Activated CD4-positive, alpha-beta T cell treated with anti-CD3 and anti-CD28 coated beads, Interleukin-2, amount 10 ng/mL, durations not matched to agents 7 days and 5 days (primary cell): ENCODE measurements around the gene PTPN2. TPM values are rescaled to one million over a fixed set of nuclear protein-coding genes. Genes with fewer than 3 reads are reported as not detected.

ENCODE experiments used
- CTCF ChIA-PET: fragments of 350-600 bp; sonication (Branson Sonifier 250); formaldehyde crosslinking; loops from one replicate; lab custom pipeline; 2021; ENCODE audit warnings: antibody characterized with exemption; lab: Charles Lee
- POLR2A ChIA-PET: fragments of 350-600 bp; sonication (Branson Sonifier 250); formaldehyde crosslinking; loops from one replicate; lab custom pipeline; 2021; ENCODE audit warnings: antibody characterized with exemption; lab: Charles Lee
- DNase-seq: peaks from one replicate; pipeline ENCODE4 v3.0.0-alpha.2; 2020
- H3K27ac Mint-ChIP-seq: one replicate; pipeline ENCODE4 v1.8.0; 2021; ENCODE audit warnings: mild to moderate bottlenecking, moderate library complexity, mixed read lengths
- H3K27me3 Mint-ChIP-seq: one replicate; pipeline ENCODE4 v1.8.0; 2021; ENCODE audit warnings: mixed read lengths
- H3K36me3 Mint-ChIP-seq: one replicate; pipeline ENCODE4 v1.8.0; 2021; ENCODE audit warnings: low read depth, mixed read lengths
- H3K4me1 Mint-ChIP-seq: one replicate; pipeline ENCODE4 v1.8.0; 2021; ENCODE audit warnings: mixed read lengths
- H3K4me3 Mint-ChIP-seq: one replicate; pipeline ENCODE4 v1.8.0; 2021; ENCODE audit warnings: mild to moderate bottlenecking, moderate library complexity, mixed read lengths
- H3K9me3 Mint-ChIP-seq: one replicate; pipeline ENCODE4 v1.8.0; 2021; ENCODE audit warnings: mixed read lengths
- total RNA-seq, 2 experiments: library from RNA; stranded (reverse); gene quantifications; one replicate each; pipeline ENCODE4 v1.2.3, GENCODE V29; 2021

Gene PTPN2
- total RNA-seq, 2 experiments from 2014 or later = 61.0 to 69.7 TPM

GRCh38 chr18:12837747-12838146 is 46.3 kb downstream of the PTPN2 start:
- Mint-ChIP-seq H3K4me3 (peak overlapping the region; percentile 72), H3K9me3 (no peaks in the 10 kb centered on the region), H3K36me3 (peaks cover 52% of the 10 kb centered on the region), H3K27ac (peak overlapping the region; percentile 96), H3K4me1 (peaks cover 58% of the 10 kb centered on the region), H3K27me3 (no peaks in the 10 kb centered on the region)
- ChIA-PET POLR2A (no interaction called here), CTCF (no interaction called here)
- DNase-seq = no peak

GRCh38 chr18:12836551-12836950 is 47.5 kb downstream of the PTPN2 start:
- no peak for DNase-seq
- peaks cover 52% of the 10 kb centered on the region for H3K36me3 Mint-ChIP-seq
- no peak overlapping the region for H3K27ac Mint-ChIP-seq
- no peak overlapping the region for H3K4me3 Mint-ChIP-seq
- H3K9me3 Mint-ChIP-seq = no peaks in the 10 kb centered on the region
- H3K27me3 Mint-ChIP-seq = no peaks in the 10 kb centered on the region
- CTCF ChIA-PET = interaction anchor here (1.9 kb wide), 1 partner anchor 11 kb away, joined by 4 read pairs; no protein-coding TSS in a partner anchor
- peaks cover 50% of the 10 kb centered on the region for H3K4me1 Mint-ChIP-seq
- POLR2A ChIA-PET = no interaction called here

- ChIA-PET POLR2A (interaction anchor here (0.6 kb wide), 1 partner anchor 52 kb away, joined by 3 read pairs; no protein-coding TSS in a partner anchor), CTCF (interaction anchor here (0.5 to 1.2 kb wide), 2 partner anchors 35 to 193 kb away, joined by 4 to 5 read pairs; no protein-coding TSS in a partner anchor)
- Mint-ChIP-seq H3K27me3 (no peaks in the 10 kb centered on the region), H3K9me3 (peaks cover 8% of the 10 kb centered on the region), H3K36me3 (peaks cover 82% of the 10 kb centered on the region), H3K27ac (no peak overlapping the region), H3K4me3 (no peak overlapping the region), H3K4me1 (peaks cover 22% of the 10 kb centered on the region)
- no peak for DNase-seq
Observed at GRCh38 chr18:12828116-12829051, 55.7 kb downstream of the PTPN2 start.

DNA sequence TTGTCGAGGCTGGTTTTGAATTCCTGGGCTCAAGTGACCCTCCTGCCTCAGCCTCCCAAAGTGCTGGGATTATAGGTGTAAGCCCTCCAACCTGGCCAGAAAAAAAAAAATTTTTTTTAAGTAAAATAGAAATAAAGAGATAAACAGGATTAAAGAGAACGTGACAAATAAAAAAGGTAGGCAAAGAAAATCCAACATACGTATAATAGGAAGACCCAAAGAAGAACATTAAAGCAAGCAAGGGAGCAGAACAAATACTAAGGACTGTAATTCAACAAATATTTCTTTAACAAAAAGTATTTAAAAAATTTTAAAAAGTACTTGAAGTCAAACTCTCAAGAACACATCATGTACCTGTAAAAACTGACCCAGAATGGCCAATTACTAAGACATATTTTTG is 56.4 kb downstream of the PTPN2 start:
- POLR2A ChIA-PET = no interaction called here
- CTCF ChIA-PET = no interaction called here
- peaks cover 81% of the 10 kb centered on the region for H3K36me3 Mint-ChIP-seq
- H3K4me1 Mint-ChIP-seq = peaks cover 20% of the 10 kb centered on the region
- no peak overlapping the region for H3K4me3 Mint-ChIP-seq
- H3K27ac Mint-ChIP-seq = no peak overlapping the region
- H3K9me3 Mint-ChIP-seq = peaks cover 8% of the 10 kb centered on the region
- DNase-seq = no peak
- H3K27me3 Mint-ChIP-seq = no peaks in the 10 kb centered on the region

GRCh38 chr18:12825230-12825629 is 58.8 kb downstream of the PTPN2 start:
- POLR2A ChIA-PET = no interaction called here
- CTCF ChIA-PET = interaction anchor here (0.5 to 3.1 kb wide), 6 partner anchors 8 to 123 kb away, joined by 3 to 10 read pairs (median 4); no protein-coding TSS in a partner anchor
- Mint-ChIP-seq H3K4me3 (no peak overlapping the region), H3K27me3 (no peaks in the 10 kb centered on the region), H3K27ac (no peak overlapping the region), H3K4me1 (peaks cover 31% of the 10 kb centered on the region), H3K9me3 (peaks cover 8% of the 10 kb centered on the region), H3K36me3 (peaks cover 76% of the 10 kb centered on the region)
- DNase-seq = no peak

DNA sequence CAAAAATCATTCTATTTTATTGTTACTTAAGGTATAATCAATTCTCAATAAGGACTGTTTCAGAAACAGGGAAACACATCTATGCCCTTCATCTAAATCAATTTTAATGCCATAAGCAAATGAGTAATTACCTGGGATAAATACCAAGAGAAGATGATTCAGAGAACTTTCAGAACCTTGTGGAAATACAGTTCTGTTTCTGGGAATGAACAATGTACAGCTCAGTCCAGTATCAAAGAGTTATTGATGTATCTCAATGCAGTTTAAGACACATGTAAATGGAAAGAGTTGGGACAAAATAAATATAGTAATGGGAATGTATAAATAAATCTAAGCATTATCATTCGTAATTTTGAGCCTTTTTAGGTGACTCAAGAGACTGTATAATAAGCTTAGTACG is 60.1 kb downstream of the PTPN2 start:
- no peak overlapping the region for H3K4me3 Mint-ChIP-seq
- H3K27me3 Mint-ChIP-seq = no peaks in the 10 kb centered on the region
- DNase-seq = no peak
- CTCF ChIA-PET = interaction anchor here (1.1 to 3.1 kb wide), 3 partner anchors 8 to 79 kb away, joined by 3 to 10 read pairs (median 6); no protein-coding TSS in a partner anchor
- H3K27ac Mint-ChIP-seq = no peak overlapping the region
- H3K36me3 Mint-ChIP-seq = peaks cover 68% of the 10 kb centered on the region
- H3K9me3 Mint-ChIP-seq = peaks cover 8% of the 10 kb centered on the region
- POLR2A ChIA-PET = no interaction called here
- peaks cover 33% of the 10 kb centered on the region for H3K4me1 Mint-ChIP-seq

DNA sequence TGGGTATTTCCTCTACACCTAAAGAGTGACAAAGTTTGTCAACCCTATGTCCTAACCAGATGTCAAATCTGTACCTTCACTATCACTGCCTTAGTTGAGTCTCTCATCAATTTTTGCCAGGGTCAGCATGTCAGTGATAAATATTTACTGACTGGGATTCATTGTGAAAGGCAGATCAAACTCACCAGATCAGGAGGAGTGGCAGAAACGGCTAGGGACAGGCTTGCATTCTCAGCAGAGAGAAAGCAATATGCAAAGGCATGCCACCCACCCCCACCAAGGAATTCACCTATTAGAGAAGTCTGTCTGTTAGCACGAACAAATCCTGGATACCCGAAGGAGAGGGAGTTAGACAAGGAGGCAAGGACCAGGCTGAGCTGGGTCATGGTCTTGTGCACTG is 62.6 kb downstream of the PTPN2 start:
- CTCF ChIA-PET = interaction anchor here (0.6 kb wide), 1 partner anchor 29 kb away, joined by 4 read pairs; no protein-coding TSS in a partner anchor
- H3K36me3 Mint-ChIP-seq = peaks cover 65% of the 10 kb centered on the region

DNA sequence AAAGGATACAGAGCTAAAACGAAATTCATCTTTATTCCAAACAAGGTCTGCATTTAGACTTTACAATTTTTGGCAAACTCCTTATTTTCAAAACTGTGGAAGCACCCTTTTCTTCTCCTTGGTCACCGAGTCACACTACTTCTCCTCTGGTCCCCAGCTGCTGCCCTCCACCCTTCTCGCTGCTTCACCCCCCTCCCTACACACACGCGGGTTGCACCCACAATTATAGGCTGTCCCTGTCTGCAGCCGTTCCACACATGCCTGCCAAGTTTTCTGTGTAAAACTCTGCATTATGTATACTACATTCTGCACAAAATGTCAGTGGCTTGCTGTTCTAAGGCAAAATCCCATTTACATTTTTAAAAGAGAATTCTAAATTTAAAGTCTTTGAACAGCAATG is 63.5 kb downstream of the PTPN2 start:
- ChIA-PET POLR2A (interaction anchor here (0.7 kb wide), 1 partner anchor 60 kb away, joined by 3 read pairs; no protein-coding TSS in a partner anchor), CTCF (interaction anchor here (1.1 kb wide), 2 partner anchors 20 to 71 kb away, joined by 3 read pairs; no protein-coding TSS in a partner anchor)
- H3K4me1 Mint-ChIP-seq = peaks cover 26% of the 10 kb centered on the region
- H3K27me3 Mint-ChIP-seq = no peaks in the 10 kb centered on the region
- no peak overlapping the region for H3K27ac Mint-ChIP-seq
- no peak for DNase-seq
- no peaks in the 10 kb centered on the region for H3K9me3 Mint-ChIP-seq
- H3K4me3 Mint-ChIP-seq = no peak overlapping the region
- H3K36me3 Mint-ChIP-seq = peaks cover 66% of the 10 kb centered on the region

More for the DNA sequence above, 62.6 kb downstream of the PTPN2 start:
- H3K27ac Mint-ChIP-seq = no peak overlapping the region
- POLR2A ChIA-PET = no interaction called here
- H3K27me3 Mint-ChIP-seq = no peaks in the 10 kb centered on the region
- no peak for DNase-seq
- H3K9me3 Mint-ChIP-seq = no peaks in the 10 kb centered on the region
- H3K4me3 Mint-ChIP-seq = no peak overlapping the region
- peaks cover 26% of the 10 kb centered on the region for H3K4me1 Mint-ChIP-seq

- POLR2A ChIA-PET = interaction anchor here (0.7 kb wide), 1 partner anchor 61 kb away, joined by 3 read pairs; no protein-coding TSS in a partner anchor
- CTCF ChIA-PET = interaction anchor here (0.5 to 1.1 kb wide), 4 partner anchors 15 to 70 kb away, joined by 3 to 7 read pairs (median 3); no protein-coding TSS in a partner anchor
Observed at GRCh38 chr18:12819841-12820240, 64.2 kb downstream of the PTPN2 start.

GRCh38 chr18:12819322-12819721 is 64.7 kb downstream of the PTPN2 start:
- ChIA-PET CTCF (interaction anchor here (0.6 to 1.1 kb wide), 2 partner anchors 64 to 70 kb away, joined by 3 read pairs; no protein-coding TSS in a partner anchor), POLR2A (no interaction called here)
- DNase-seq = peak; percentile 18
- peak overlapping the region; percentile 62 for H3K27ac Mint-ChIP-seq
- peaks cover 26% of the 10 kb centered on the region for H3K4me1 Mint-ChIP-seq
- H3K4me3 Mint-ChIP-seq = no peak overlapping the region
- H3K9me3 Mint-ChIP-seq = no peaks in the 10 kb centered on the region
- no peaks in the 10 kb centered on the region for H3K27me3 Mint-ChIP-seq
- H3K36me3 Mint-ChIP-seq = peaks cover 59% of the 10 kb centered on the region

More at GRCh38 chr18:12819841-12820240, 64.2 kb downstream of the PTPN2 start:
- Mint-ChIP-seq H3K27ac (peak overlapping the region; percentile 62), H3K4me3 (no peak overlapping the region), H3K27me3 (no peaks in the 10 kb centered on the region), H3K4me1 (peaks cover 26% of the 10 kb centered on the region), H3K9me3 (no peaks in the 10 kb centered on the region), H3K36me3 (peaks cover 60% of the 10 kb centered on the region)
- DNase-seq = no peak

- POLR2A ChIA-PET = no interaction called here
- peaks cover 26% of the 10 kb centered on the region for H3K4me1 Mint-ChIP-seq
Observed at GRCh38 chr18:12818243-12818642, 65.8 kb downstream of the PTPN2 start.

DNA sequence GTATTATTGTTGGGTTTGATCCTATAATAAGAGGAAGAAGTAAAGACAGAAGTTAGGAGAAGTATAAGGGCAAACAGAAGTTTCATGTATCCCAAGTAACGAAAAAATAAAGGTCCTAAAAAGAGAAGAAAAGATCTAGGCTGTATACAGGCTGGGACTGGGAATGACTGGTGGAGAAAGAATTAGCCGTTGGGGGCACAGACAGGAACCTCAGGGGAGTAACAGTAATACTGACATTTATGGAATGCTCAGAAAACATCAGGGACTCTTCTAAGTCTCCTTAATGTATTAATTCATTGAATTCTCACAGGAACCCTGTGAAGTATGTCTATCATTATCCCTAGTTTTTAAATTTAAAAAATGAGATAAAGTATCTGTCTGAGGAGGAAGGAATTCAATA is 67.6 kb downstream of the PTPN2 start:
- ChIA-PET CTCF (interaction anchor here (1.2 to 2.0 kb wide), 3 partner anchors 9 to 66 kb away, joined by 3 to 6 read pairs (median 3); no protein-coding TSS in a partner anchor), POLR2A (no interaction called here)
- DNase-seq = no peak
- H3K9me3 Mint-ChIP-seq = no peaks in the 10 kb centered on the region
- H3K4me3 Mint-ChIP-seq = no peak overlapping the region
- no peak overlapping the region for H3K27ac Mint-ChIP-seq
- H3K4me1 Mint-ChIP-seq = peaks cover 23% of the 10 kb centered on the region
- H3K36me3 Mint-ChIP-seq = peaks cover 51% of the 10 kb centered on the region
- H3K27me3 Mint-ChIP-seq = no peaks in the 10 kb centered on the region

More at GRCh38 chr18:12818243-12818642, 65.8 kb downstream of the PTPN2 start:
- DNase-seq = no peak
- CTCF ChIA-PET = interaction anchor here (0.5 to 1.1 kb wide), 3 partner anchors 8 to 22 kb away, joined by 3 read pairs; no protein-coding TSS in a partner anchor
- Mint-ChIP-seq H3K4me3 (no peak overlapping the region), H3K36me3 (peaks cover 57% of the 10 kb centered on the region), H3K27ac (no peak overlapping the region), H3K9me3 (no peaks in the 10 kb centered on the region), H3K27me3 (no peaks in the 10 kb centered on the region)
